HEK293 (cell line): Measurements from ENCODE around the gene CHN2.

Experiments
- ZNF561 ChIP-seq: fragments of 450-650 bp; IDR thresholded peaks from 2 replicates; pipeline ENCODE4 v1.5.1; 2018; ENCODE audit warnings: missing biosample characterization, missing genetic modification characterization, borderline replicate concordance
- TF ChIP-seq, protein P1 (sequence below): fragments of 450-650 bp; formaldehyde crosslinking; IDR thresholded peaks from 2 replicates; pipeline ENCODE4 v1.5.1; 2017; ENCODE audit warnings: missing biosample characterization, mild to moderate bottlenecking, missing genetic modification characterization, moderate library complexity
- TF ChIP-seq, protein P2 (sequence below): fragments of 450-650 bp; formaldehyde crosslinking; IDR thresholded peaks from 2 replicates; pipeline ENCODE4 v1.5.1; 2016; ENCODE audit warnings: missing biosample characterization, missing genetic modification characterization
- TF ChIP-seq, protein P3 (sequence below): sonication (generic); formaldehyde crosslinking; IDR thresholded peaks from 2 replicates; pipeline ENCODE4 v1.8.1; 2022; ENCODE audit warnings: mild to moderate bottlenecking, moderate library complexity, missing genetic modification reagents

DNA sequence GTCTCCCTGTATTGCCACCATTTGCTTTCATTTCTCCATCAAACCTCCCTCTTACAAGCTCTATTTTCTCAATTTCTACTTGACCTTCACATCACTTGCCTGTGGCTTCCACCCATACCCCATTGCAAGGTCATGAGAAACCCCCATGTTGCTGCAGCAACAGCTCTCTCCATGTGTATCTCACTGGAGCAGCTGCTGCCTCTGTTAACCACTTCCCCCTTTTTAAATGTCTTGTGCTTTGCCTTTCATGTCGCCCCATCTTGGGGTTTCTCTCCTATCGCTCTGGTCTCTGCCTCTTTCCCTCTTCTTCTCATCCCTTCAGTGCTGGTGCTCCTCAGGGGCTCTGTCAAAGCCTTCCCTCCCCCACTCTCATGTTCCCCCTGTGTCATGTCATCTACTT, 148.8 kb downstream of the CHN2 start:
- TF ChIP-seq, protein P1, sequence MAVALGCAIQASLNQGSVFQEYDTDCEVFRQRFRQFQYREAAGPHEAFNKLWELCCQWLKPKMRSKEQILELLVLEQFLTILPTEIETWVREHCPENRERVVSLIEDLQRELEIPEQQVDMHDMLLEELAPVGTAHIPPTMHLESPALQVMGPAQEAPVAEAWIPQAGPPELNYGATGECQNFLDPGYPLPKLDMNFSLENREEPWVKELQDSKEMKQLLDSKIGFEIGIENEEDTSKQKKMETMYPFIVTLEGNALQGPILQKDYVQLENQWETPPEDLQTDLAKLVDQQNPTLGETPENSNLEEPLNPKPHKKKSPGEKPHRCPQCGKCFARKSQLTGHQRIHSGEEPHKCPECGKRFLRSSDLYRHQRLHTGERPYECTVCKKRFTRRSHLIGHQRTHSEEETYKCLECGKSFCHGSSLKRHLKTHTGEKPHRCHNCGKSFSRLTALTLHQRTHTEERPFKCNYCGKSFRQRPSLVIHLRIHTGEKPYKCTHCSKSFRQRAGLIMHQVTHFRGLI (tag by site-specific recombination) = no peak
- TF ChIP-seq, protein P2, sequence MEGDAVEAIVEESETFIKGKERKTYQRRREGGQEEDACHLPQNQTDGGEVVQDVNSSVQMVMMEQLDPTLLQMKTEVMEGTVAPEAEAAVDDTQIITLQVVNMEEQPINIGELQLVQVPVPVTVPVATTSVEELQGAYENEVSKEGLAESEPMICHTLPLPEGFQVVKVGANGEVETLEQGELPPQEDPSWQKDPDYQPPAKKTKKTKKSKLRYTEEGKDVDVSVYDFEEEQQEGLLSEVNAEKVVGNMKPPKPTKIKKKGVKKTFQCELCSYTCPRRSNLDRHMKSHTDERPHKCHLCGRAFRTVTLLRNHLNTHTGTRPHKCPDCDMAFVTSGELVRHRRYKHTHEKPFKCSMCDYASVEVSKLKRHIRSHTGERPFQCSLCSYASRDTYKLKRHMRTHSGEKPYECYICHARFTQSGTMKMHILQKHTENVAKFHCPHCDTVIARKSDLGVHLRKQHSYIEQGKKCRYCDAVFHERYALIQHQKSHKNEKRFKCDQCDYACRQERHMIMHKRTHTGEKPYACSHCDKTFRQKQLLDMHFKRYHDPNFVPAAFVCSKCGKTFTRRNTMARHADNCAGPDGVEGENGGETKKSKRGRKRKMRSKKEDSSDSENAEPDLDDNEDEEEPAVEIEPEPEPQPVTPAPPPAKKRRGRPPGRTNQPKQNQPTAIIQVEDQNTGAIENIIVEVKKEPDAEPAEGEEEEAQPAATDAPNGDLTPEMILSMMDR = no peak
- TF ChIP-seq, protein P3, sequence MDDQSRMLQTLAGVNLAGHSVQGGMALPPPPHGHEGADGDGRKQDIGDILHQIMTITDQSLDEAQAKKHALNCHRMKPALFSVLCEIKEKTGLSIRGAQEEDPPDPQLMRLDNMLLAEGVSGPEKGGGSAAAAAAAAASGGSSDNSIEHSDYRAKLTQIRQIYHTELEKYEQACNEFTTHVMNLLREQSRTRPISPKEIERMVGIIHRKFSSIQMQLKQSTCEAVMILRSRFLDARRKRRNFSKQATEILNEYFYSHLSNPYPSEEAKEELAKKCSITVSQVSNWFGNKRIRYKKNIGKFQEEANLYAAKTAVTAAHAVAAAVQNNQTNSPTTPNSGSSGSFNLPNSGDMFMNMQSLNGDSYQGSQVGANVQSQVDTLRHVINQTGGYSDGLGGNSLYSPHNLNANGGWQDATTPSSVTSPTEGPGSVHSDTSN (CRISPR knock-in tag) = no peak
- no peak for TF ChIP-seq ZNF561
